DOHH2 (cell line): ENCODE results near the gene GUK1.
"Not testable (repeated sequence)": the region's sequence is repeated elsewhere in the genome, so short reads cannot be mapped to it uniquely, and the experiment has no call there.

Experiments used
- H3F3A ChIP-seq: fragments of 200-600 bp; sonication (generic), shearing (Covaris generic); 2 replicates; pipeline ENCODE4 v1.6.0; 2016; ENCODE audit warnings: antibody characterized with exemption, mild to moderate bottlenecking; ENCODE audit not compliant: control insufficient read depth, insufficient read depth
- H3K27ac ChIP-seq: fragments of 200-600 bp; sonication (generic); 2 replicates; pipeline ENCODE4 v1.5.1; 2014; ENCODE audit warnings: low read depth, mild to moderate bottlenecking, low read length, moderate library complexity
- H3K27me3 ChIP-seq: fragments of 200-600 bp; sonication (generic); 2 replicates; pipeline ENCODE4 v1.6.1; 2014; ENCODE audit warnings: mild to moderate bottlenecking, low read length, mixed read lengths; ENCODE audit not compliant: control insufficient read depth
- H3K36me3 ChIP-seq: fragments of 200-600 bp; sonication (generic); 2 replicates; pipeline ENCODE4 v1.6.1; 2014; ENCODE audit warnings: mild to moderate bottlenecking, low read length, moderate library complexity, mixed read lengths; ENCODE audit not compliant: control insufficient read depth
- H3K4me1 ChIP-seq: fragments of 200-600 bp; sonication (generic); 2 replicates; pipeline ENCODE4 v1.6.1; 2014; ENCODE audit warnings: mild to moderate bottlenecking, low read length, mixed read lengths; ENCODE audit not compliant: control insufficient read depth
- H3K4me2 ChIP-seq: fragments of 200-600 bp; sonication (generic); 2 replicates; pipeline ENCODE4 v1.6.0; 2014; ENCODE audit warnings: mild to moderate bottlenecking, low read length, moderate library complexity
- H3K4me3 ChIP-seq: fragments of 200-600 bp; sonication (generic); 2 replicates; pipeline ENCODE4 v1.5.1; 2014; ENCODE audit warnings: mild to moderate bottlenecking, low read length, mixed read lengths
- H3K79me2 ChIP-seq: fragments of 200-600 bp; sonication (generic); 2 replicates; pipeline ENCODE4 v1.6.1; 2014; ENCODE audit warnings: mild to moderate bottlenecking, low read length, mixed read lengths; ENCODE audit not compliant: control insufficient read depth
- H3K9me2 ChIP-seq: fragments of 200-600 bp; sonication (generic); replicated peaks from 2 replicates; pipeline ENCODE4 v1.6.1; 2014; ENCODE audit warnings: mild to moderate bottlenecking, low read length, mixed read lengths; ENCODE audit not compliant: control insufficient read depth
- H3K9me3 ChIP-seq: fragments of 200-600 bp; sonication (generic); 2 replicates; pipeline ENCODE4 v1.6.1; 2014; ENCODE audit warnings: antibody characterized with exemption, low read length, mixed read lengths; ENCODE audit not compliant: control insufficient read depth, insufficient read depth
- H4K20me1 ChIP-seq: fragments of 200-600 bp; sonication (generic); 2 replicates; pipeline ENCODE4 v1.6.0; 2014; ENCODE audit warnings: low read depth, mild to moderate bottlenecking, antibody characterized with exemption, low read length, moderate library complexity; ENCODE audit not compliant: control insufficient read depth, insufficient read depth
- EZH2phosphoT487 ChIP-seq: fragments of 200-600 bp; sonication (generic); IDR thresholded peaks from 2 replicates; pipeline ENCODE4 v1.6.1; 2017; ENCODE audit warnings: borderline replicate concordance, mild to moderate bottlenecking, antibody characterized with exemption, low read length, moderate library complexity, mixed read lengths
- TF ChIP-seq, protein P1 (sequence below): fragments of 200-600 bp; sonication (generic); IDR thresholded peaks from one replicate; pipeline ENCODE4 v1.5.1; 2014; ENCODE audit warnings: antibody characterized with exemption, mild to moderate bottlenecking, low read depth, low read length; ENCODE audit not compliant: poor library complexity, severe bottlenecking

The GUK1 gene

GRCh38 chr1:228109962-228110488 is 30.1 kb upstream of the GUK1 start:
- H3K9me2 ChIP-seq = no peaks in the 10 kb centered on the region
- TF ChIP-seq, protein P1, sequence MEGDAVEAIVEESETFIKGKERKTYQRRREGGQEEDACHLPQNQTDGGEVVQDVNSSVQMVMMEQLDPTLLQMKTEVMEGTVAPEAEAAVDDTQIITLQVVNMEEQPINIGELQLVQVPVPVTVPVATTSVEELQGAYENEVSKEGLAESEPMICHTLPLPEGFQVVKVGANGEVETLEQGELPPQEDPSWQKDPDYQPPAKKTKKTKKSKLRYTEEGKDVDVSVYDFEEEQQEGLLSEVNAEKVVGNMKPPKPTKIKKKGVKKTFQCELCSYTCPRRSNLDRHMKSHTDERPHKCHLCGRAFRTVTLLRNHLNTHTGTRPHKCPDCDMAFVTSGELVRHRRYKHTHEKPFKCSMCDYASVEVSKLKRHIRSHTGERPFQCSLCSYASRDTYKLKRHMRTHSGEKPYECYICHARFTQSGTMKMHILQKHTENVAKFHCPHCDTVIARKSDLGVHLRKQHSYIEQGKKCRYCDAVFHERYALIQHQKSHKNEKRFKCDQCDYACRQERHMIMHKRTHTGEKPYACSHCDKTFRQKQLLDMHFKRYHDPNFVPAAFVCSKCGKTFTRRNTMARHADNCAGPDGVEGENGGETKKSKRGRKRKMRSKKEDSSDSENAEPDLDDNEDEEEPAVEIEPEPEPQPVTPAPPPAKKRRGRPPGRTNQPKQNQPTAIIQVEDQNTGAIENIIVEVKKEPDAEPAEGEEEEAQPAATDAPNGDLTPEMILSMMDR = no peak
- TF ChIP-seq EZH2phosphoT487 = no peak
- peak overlapping the region; percentile 85 for H3K4me2 ChIP-seq
- H3K27me3 ChIP-seq = no peaks in the 10 kb centered on the region
- H3K27ac ChIP-seq = no peak overlapping the region
- H3K4me3 ChIP-seq = peak overlapping the region; percentile 96
- no peaks in the 10 kb centered on the region for H4K20me1 ChIP-seq
- H3F3A ChIP-seq = peaks cover 5% of the 10 kb centered on the region; the same call in 1 of the 2 replicates
- peaks cover 17% of the 10 kb centered on the region for H3K4me1 ChIP-seq
- H3K79me2 ChIP-seq = peaks cover 18% of the 10 kb centered on the region
- H3K9me3 ChIP-seq = no peaks in the 10 kb centered on the region
- peaks cover 20% of the 10 kb centered on the region; the same call in 1 of the 2 replicates for H3K36me3 ChIP-seq

GRCh38 chr1:228110556-228110955 is 29.5 kb upstream of the GUK1 start:
- no peaks in the 10 kb centered on the region for H3K9me3 ChIP-seq
- H3K27ac ChIP-seq = no peak overlapping the region
- peak overlapping the region; percentile 96; the same call in 1 of the 2 replicates for H3K4me3 ChIP-seq
- no peaks in the 10 kb centered on the region for H3K27me3 ChIP-seq
- H3K9me2 ChIP-seq = no peaks in the 10 kb centered on the region
- peaks cover 5% of the 10 kb centered on the region; the same call in 1 of the 2 replicates for H3F3A ChIP-seq
- no peaks in the 10 kb centered on the region for H4K20me1 ChIP-seq
- TF ChIP-seq, protein P1 = no peak
- no peak for TF ChIP-seq EZH2phosphoT487
- H3K79me2 ChIP-seq = peaks cover 18% of the 10 kb centered on the region
- H3K4me1 ChIP-seq = peaks cover 17% of the 10 kb centered on the region
- H3K4me2 ChIP-seq = peak overlapping the region; percentile 85
- peaks cover 19% of the 10 kb centered on the region; the same call in 1 of the 2 replicates for H3K36me3 ChIP-seq

- H3K9me2 ChIP-seq, H3F3A ChIP-seq, H3K9me3 ChIP-seq, H3K27me3 ChIP-seq, H3K4me3 ChIP-seq, H4K20me1 ChIP-seq, H3K4me2 ChIP-seq, H3K27ac ChIP-seq: not testable (repeated sequence)
- Histone ChIP-seq H3K4me1 (peaks cover 17% of the 10 kb centered on the region), H3K79me2 (peaks cover 18% of the 10 kb centered on the region), H3K36me3 (peaks cover 11% of the 10 kb centered on the region; the same call in 1 of the 2 replicates)
These were observed 28.8 kb upstream of the GUK1 start for GRCh38 chr1:228111315-228111714.

DNA sequence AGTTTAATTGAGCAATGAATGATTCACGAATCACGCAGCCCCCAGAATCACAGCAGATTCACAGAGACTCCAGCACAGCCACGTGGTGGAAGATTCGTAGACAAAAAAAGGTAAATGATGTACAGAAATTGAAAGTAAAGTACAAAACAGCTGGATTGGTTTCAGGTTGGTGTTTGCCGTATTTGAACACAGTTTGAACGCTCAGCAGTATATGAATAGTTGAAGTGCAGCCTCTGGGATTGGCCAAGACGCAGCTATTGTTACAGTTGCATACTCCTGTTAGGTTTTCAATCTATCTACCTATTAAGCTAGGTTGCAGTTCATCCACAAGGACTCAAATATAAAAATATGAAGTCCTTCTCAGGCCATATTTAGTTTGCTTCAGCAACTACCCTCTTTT is 27.9 kb upstream of the GUK1 start:
- TF ChIP-seq, protein P1 = no peak
- no peak for TF ChIP-seq EZH2phosphoT487
- Histone ChIP-seq H3K27ac (no peak overlapping the region), H3F3A (peaks cover 5% of the 10 kb centered on the region; the same call in 1 of the 2 replicates), H3K79me2 (peaks cover 18% of the 10 kb centered on the region), H3K36me3 (peaks cover 5% of the 10 kb centered on the region; the same call in 1 of the 2 replicates), H3K9me3 (no peaks in the 10 kb centered on the region), H4K20me1 (no peaks in the 10 kb centered on the region), H3K4me3 (no peak overlapping the region), H3K27me3 (no peaks in the 10 kb centered on the region), H3K9me2 (no peaks in the 10 kb centered on the region), H3K4me1 (peaks cover 17% of the 10 kb centered on the region), H3K4me2 (no peak overlapping the region)
